Esophagus muscularis mucosa (tissue), 4 donors: Measurements from ENCODE around the gene LETM1. TPM values are rescaled to one million over a fixed set of nuclear protein-coding genes. Genes with fewer than 3 reads are reported as not detected.

Source experiments
- DNase-seq: peaks from one replicate; pipeline ENCODE4 v3.0.0-alpha.2; 2017; ENCODE audit errors: extremely low spot score
- H3K27ac ChIP-seq, 4 donors: fragments of 200-600 bp; sonication (generic); replicated peaks in 1 of 4; 1 replicate in 3 of 4; 2 replicates in 1 of 4; pipeline ENCODE4 v1.5.1; 2016 to 2019; ENCODE audit warnings: mild to moderate bottlenecking in 1 of 4
- H3K27me3 ChIP-seq, 4 donors: fragments of 200-600 bp; sonication (generic); one replicate each; pipeline versions ENCODE4 v1.5.1 to v1.6.0; 2016 to 2019
- H3K36me3 ChIP-seq, 4 donors: fragments of 200-600 bp; sonication (generic); one replicate each; pipeline ENCODE4 v1.5.1; 2016 to 2019
- H3K4me1 ChIP-seq, 4 donors: fragments of 200-600 bp; sonication (generic); one replicate each; pipeline ENCODE4 v1.5.1; 2016 to 2019
- H3K4me3 ChIP-seq, 4 donors: fragments of 200-600 bp; sonication (generic); 1 replicate in 2 of 4; 2 replicates in 2 of 4; pipeline ENCODE4 v1.5.1; 2016 to 2019; ENCODE audit warnings: mild to moderate bottlenecking in 4 of 4, moderate library complexity in 1 of 4
- H3K9me3 ChIP-seq, 4 donors: fragments of 200-600 bp; sonication (generic); 1 replicate in 3 of 4; 2 replicates in 1 of 4; pipeline ENCODE4 v1.5.1; 2016 to 2019
- CTCF ChIP-seq, 3 experiments: fragments of 200-600 bp in 2 of 3; fragments of 450-650 bp in 1 of 3; sonication (generic) in 2 of 3; IDR thresholded peaks; one replicate each; pipeline ENCODE4 v1.5.1; 2017 to 2019; ENCODE audit warnings: antibody characterized with exemption in 3 of 3, mild to moderate bottlenecking in 2 of 3, moderate library complexity in 1 of 3
- EP300 ChIP-seq: sonication (generic); formaldehyde crosslinking; IDR thresholded peaks from one replicate; pipeline ENCODE4 v1.6.1; 2017; ENCODE audit warnings: antibody characterized with exemption
- POLR2A ChIP-seq: fragments of 450-650 bp; IDR thresholded peaks from one replicate; pipeline ENCODE4 v1.6.1; 2017; ENCODE audit warnings: antibody characterized with exemption, moderate library complexity, mild to moderate bottlenecking, low read depth
- POLR2AphosphoS5 ChIP-seq, 2 donors: sonication (generic); formaldehyde crosslinking; IDR thresholded peaks; one replicate each; pipeline ENCODE4 v1.6.1; 2017; ENCODE audit warnings: antibody characterized with exemption in 2 of 2
- WGBS: methylation state at CpG from one replicate; pipeline ENCODE4 v1.1.5; 2018; 5-methylcytosine and 5-hydroxymethylcytosine counted together
- intact Hi-C: fragments of 100-400 bp; cut with DNase I; formaldehyde crosslinking; loops from one replicate; pipeline ENCODE4 v1.15.1; 2023
- total RNA-seq, 4 donors: library from RNA; depleted of rRNA; stranded (reverse); fragments of >200 nt; gene quantifications; one replicate each; pipeline versions ENCODE4 v1.1.0 to v1.2.1, GENCODE V29; 2016

Gene LETM1
- total RNA-seq, 4 donors from 2014 or later, result 23.7 to 34.7 (median 33.3) TPM

GRCh38 chr4:1813231-1813630 is 42.7 kb downstream of the LETM1 start:
- intact Hi-C loops, result no loop called here
- H3K27ac ChIP-seq, result no peak overlapping the region
- H3K9me3 ChIP-seq, result no peaks in the 10 kb centered on the region
- no peaks in the 10 kb centered on the region for H3K27me3 ChIP-seq
- WGBS, result 83% methylated on average over 3 of the region's 9 CpGs
- TF ChIP-seq CTCF (IDR thresholded peaks at IDR 0.05), result no peak
- TF ChIP-seq EP300, result no peak
- no peak for TF ChIP-seq POLR2A
- no peak for TF ChIP-seq POLR2AphosphoS5 (IDR thresholded peaks at IDR 0.05)
- H3K4me1 ChIP-seq, result no peaks in the 10 kb centered on the region
- H3K4me3 ChIP-seq, result no peak overlapping the region
- H3K36me3 ChIP-seq, result peaks cover 25 to 70% (median 69%) of the 10 kb centered on the region in 4 donors
- no peak for DNase-seq

GRCh38 chr4:1812720-1813119 is 43.2 kb downstream of the LETM1 start:
- H3K27me3 ChIP-seq, result no peaks in the 10 kb centered on the region
- no peaks in the 10 kb centered on the region for H3K4me1 ChIP-seq
- DNase-seq, result no peak
- intact Hi-C loops, result no loop called here
- TF ChIP-seq EP300 (no peak), CTCF (IDR thresholded peaks at IDR 0.05) (no peak), POLR2A (no peak), POLR2AphosphoS5 (IDR thresholded peaks at IDR 0.05) (no peak)
- WGBS, result 84% methylated on average over 10 of the region's 11 CpGs
- no peak overlapping the region for H3K4me3 ChIP-seq
- no peak overlapping the region for H3K27ac ChIP-seq
- H3K36me3 ChIP-seq, result peaks cover 21 to 65% (median 63%) of the 10 kb centered on the region in 4 donors
- no peaks in the 10 kb centered on the region for H3K9me3 ChIP-seq

- intact Hi-C loops, result no loop called here
- no peaks in the 10 kb centered on the region for H3K9me3 ChIP-seq
- H3K4me3 ChIP-seq, result no peak overlapping the region
- DNase-seq, result no peak
- no peak overlapping the region for H3K27ac ChIP-seq
- WGBS, result 96% methylated on average over 4 of the region's 10 CpGs
- TF ChIP-seq EP300 (no peak), POLR2AphosphoS5 (IDR thresholded peaks at IDR 0.05) (no peak), POLR2A (no peak), CTCF (IDR thresholded peaks at IDR 0.05) (no peak)
- H3K4me1 ChIP-seq, result no peaks in the 10 kb centered on the region
- H3K27me3 ChIP-seq, result peaks cover 0 to 9% (median 0%) of the 10 kb centered on the region in 4 donors
- H3K36me3 ChIP-seq, result peaks cover 9 to 45% (median 44%) of the 10 kb centered on the region in 4 donors
Observed at GRCh38 chr4:1810765-1811164, 45.2 kb downstream of the LETM1 start.

- H3K9me3 ChIP-seq, result no peaks in the 10 kb centered on the region
- intact Hi-C loops, result loop anchor here (2.0 kb wide), 1 partner anchor 63 kb away; no protein-coding TSS in a partner anchor
- H3K27me3 ChIP-seq, result peaks cover 0 to 17% (median 0%) of the 10 kb centered on the region in 4 donors
- WGBS, result 52% methylated on average over 5 of the region's 15 CpGs
- no peak overlapping the region for H3K27ac ChIP-seq
- no peak overlapping the region for H3K4me3 ChIP-seq
- TF ChIP-seq EP300, result no peak
- peak; percentile 61 to 71 (median 71) for TF ChIP-seq CTCF (IDR thresholded peaks at IDR 0.05)
- H3K4me1 ChIP-seq, result no peaks in the 10 kb centered on the region
- peaks cover under 1 to 37% (median 36%) of the 10 kb centered on the region in 4 donors for H3K36me3 ChIP-seq
- no peak for DNase-seq
Observed at GRCh38 chr4:1809754-1810502, 46.0 kb downstream of the LETM1 start.
